Hepatocyte (in vitro differentiated cells): ENCODE measurements around the gene STAP2.

ENCODE experiments used
- EZH2 ChIP-seq: fragments of 200-600 bp; sonication (generic); IDR thresholded peaks from 2 replicates; pipeline ENCODE4 v1.6.1; 2016; ENCODE audit warnings: antibody characterized with exemption, mild to moderate bottlenecking, borderline replicate concordance
- TF ChIP-seq, protein P1 (sequence below): fragments of 200-600 bp; sonication (generic); IDR thresholded peaks from 2 replicates; pipeline ENCODE4 v1.5.1; 2016; ENCODE audit warnings: antibody characterized with exemption, mild to moderate bottlenecking; ENCODE audit not compliant: poor library complexity

DNA sequence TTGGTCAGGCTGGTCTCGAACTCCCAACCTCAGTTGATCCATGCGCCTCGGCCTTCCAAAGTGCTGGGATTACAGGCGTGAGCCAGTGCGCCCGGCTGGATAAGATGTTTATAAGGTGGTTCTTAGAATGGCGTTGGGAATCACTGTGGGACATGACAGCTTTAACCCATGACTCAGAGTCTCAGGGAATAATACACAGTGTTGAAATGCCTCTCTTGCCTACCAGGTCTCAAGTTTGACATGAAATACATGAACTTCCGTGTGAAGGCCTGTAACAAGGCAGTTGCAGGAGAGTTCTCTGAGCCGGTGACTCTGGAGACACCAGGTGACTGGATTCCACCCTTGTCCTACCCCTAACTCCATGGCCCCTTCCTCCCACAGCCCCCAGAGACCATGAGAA is 21.7 kb downstream of the STAP2 start:
- TF ChIP-seq, protein P1, sequence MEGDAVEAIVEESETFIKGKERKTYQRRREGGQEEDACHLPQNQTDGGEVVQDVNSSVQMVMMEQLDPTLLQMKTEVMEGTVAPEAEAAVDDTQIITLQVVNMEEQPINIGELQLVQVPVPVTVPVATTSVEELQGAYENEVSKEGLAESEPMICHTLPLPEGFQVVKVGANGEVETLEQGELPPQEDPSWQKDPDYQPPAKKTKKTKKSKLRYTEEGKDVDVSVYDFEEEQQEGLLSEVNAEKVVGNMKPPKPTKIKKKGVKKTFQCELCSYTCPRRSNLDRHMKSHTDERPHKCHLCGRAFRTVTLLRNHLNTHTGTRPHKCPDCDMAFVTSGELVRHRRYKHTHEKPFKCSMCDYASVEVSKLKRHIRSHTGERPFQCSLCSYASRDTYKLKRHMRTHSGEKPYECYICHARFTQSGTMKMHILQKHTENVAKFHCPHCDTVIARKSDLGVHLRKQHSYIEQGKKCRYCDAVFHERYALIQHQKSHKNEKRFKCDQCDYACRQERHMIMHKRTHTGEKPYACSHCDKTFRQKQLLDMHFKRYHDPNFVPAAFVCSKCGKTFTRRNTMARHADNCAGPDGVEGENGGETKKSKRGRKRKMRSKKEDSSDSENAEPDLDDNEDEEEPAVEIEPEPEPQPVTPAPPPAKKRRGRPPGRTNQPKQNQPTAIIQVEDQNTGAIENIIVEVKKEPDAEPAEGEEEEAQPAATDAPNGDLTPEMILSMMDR: no peak
- no peak for TF ChIP-seq EZH2
